ENCODE results near the gene MRPS14.

DNA sequence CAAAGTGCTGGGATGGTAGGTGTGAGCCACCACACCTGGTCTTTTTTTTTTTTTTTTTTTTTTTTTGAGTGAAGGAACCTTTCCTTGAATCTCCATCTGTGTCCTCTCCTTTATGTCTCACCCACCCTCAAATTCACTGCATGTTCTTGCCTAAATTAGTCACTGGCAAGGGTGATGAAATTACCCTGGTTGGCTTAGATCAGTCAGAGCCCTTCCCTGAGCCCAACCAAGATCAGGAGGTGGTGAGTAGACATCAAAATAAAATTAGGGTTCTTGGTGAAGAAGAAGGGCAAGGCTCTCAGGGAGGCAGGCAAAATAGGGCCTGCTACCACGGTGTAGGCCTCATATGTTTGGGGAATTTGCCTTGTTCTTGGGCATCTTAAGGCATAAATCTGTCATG lies 39.1 kb upstream of the MRPS14 start:
- TF ChIP-seq, protein P1, sequence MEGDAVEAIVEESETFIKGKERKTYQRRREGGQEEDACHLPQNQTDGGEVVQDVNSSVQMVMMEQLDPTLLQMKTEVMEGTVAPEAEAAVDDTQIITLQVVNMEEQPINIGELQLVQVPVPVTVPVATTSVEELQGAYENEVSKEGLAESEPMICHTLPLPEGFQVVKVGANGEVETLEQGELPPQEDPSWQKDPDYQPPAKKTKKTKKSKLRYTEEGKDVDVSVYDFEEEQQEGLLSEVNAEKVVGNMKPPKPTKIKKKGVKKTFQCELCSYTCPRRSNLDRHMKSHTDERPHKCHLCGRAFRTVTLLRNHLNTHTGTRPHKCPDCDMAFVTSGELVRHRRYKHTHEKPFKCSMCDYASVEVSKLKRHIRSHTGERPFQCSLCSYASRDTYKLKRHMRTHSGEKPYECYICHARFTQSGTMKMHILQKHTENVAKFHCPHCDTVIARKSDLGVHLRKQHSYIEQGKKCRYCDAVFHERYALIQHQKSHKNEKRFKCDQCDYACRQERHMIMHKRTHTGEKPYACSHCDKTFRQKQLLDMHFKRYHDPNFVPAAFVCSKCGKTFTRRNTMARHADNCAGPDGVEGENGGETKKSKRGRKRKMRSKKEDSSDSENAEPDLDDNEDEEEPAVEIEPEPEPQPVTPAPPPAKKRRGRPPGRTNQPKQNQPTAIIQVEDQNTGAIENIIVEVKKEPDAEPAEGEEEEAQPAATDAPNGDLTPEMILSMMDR (IDR thresholded peaks at IDR 0.05), result no peak
- no peak for TF ChIP-seq POLR2A (IDR thresholded peaks at IDR 0.05)

All from adrenal gland (tissue), 5 donors.